Small intestine (tissue), 7 donors: ENCODE measurements around the gene CDSN. TPM values are rescaled to one million over a fixed set of nuclear protein-coding genes. Genes with fewer than 3 reads are reported as not detected.

Experiments used
- DNase-seq, 2 donors: peaks; one replicate each; pipeline versions ENCODE4 v3.0.0 to v3.0.0-alpha.2; 2013
- FAIRE-seq: peaks from 2 replicates; lab custom pipeline; 2012; peaks lifted over from hg19 to GRCh38; lab: Jason Lieb, UNC
- H3K27ac ChIP-seq, 3 donors: one replicate each; pipeline ENCODE4 v1.5.1; 2013; ENCODE audit warnings: low read length in 2 of 3, mild to moderate bottlenecking in 2 of 3, control low read depth in 1 of 3, inconsistent platforms in 1 of 3, low read depth in 1 of 3, moderate library complexity in 1 of 3
- H3K27me3 ChIP-seq, 3 donors: one replicate each; pipeline ENCODE4 v1.6.1; 2013; ENCODE audit warnings: low read length in 3 of 3, inconsistent platforms in 1 of 3; ENCODE audit not compliant: control insufficient read depth in 3 of 3, insufficient read depth in 3 of 3
- H3K36me3 ChIP-seq, 3 donors: one replicate each; pipeline ENCODE4 v1.6.1; 2013; ENCODE audit warnings: low read length in 3 of 3, inconsistent platforms in 1 of 3, low read depth in 1 of 3, mild to moderate bottlenecking in 1 of 3, moderate library complexity in 1 of 3; ENCODE audit not compliant: control insufficient read depth in 3 of 3, insufficient read depth in 2 of 3
- H3K4me1 ChIP-seq, 3 donors: one replicate each; pipeline ENCODE4 v1.6.1; 2013; ENCODE audit warnings: low read length in 2 of 3, inconsistent platforms in 1 of 3, low read depth in 1 of 3, mild to moderate bottlenecking in 1 of 3, moderate library complexity in 1 of 3; ENCODE audit not compliant: control insufficient read depth in 3 of 3, insufficient read depth in 2 of 3
- H3K4me3 ChIP-seq, 3 donors: one replicate each; pipeline ENCODE4 v1.5.1; 2013; ENCODE audit warnings: low read length in 3 of 3, control low read depth in 1 of 3, inconsistent platforms in 1 of 3, low read depth in 1 of 3, mild to moderate bottlenecking in 1 of 3, moderate library complexity in 1 of 3
- H3K9me3 ChIP-seq, 2 donors: one replicate each; pipeline ENCODE4 v1.6.1; 2013; ENCODE audit warnings: low read depth in 1 of 2, low read length in 1 of 2; ENCODE audit not compliant: control insufficient read depth in 2 of 2, insufficient read depth in 1 of 2
- WGBS, 3 donors: extraction: QIAGEN DNeasy Blood & Tissue Kit; methylation state at CpG; one replicate each; pipeline ENCODE4 v1.1.7; 2013; 5-methylcytosine and 5-hydroxymethylcytosine counted together
- polyA plus RNA-seq, 4 donors: library from polyadenylated mRNA; stranded (reverse) in 3 of 4; unstranded in 1 of 4; fragments of 200-250 nt in 3 of 4; fragments of 120-200 nt in 1 of 4; gene quantifications; one replicate each; pipeline versions ENCODE4 v1.2.1 to v1.2.3, GENCODE V29; 2013
- donor health status: healthy with polysubstance abuse.
- donor health status: control.
- donor health status: control.
- donor health status: Bipolar disorder and iron deficiency.
- donor health status: healthy.

The CDSN gene
- polyA plus RNA-seq, 4 donors, result 0.07 TPM; not detected in 3

DNA sequence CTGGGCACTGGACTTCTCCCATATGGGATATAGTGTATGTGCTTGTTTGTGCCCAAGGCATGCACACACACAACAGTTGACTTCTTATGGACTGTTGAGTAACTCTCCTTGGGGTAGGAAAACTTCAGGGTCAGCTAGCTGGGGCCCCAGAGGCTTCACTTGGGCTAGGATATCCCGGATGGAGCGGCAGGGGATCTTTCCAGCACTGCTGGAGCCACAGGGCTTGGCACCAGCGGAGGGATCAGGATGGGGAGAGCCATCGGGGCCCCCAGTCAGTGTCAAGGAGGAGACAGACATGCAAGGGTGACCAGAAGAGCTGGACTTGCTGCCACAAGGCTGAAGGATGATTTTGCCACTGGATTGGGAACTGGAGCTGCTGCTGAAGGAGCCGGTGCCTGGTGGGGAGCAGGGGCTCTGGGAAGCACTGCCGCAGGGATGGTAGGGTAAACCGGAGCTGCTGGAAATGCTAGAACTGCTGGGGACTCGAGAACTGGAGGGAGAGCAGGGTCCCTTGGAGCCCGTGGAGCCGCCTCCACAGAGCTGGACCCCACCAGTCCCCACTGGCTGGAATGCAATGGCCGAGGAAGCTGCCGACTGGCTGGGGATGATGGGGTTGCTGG is 4.2 kb downstream of the CDSN start:
- WGBS, 3 donors, result 85 to 94% (median 93%) methylated on average over 11 to 12 of the region's 12 CpGs
- H3K4me3 ChIP-seq, result no peak overlapping the region
- no peak overlapping the region for H3K27ac ChIP-seq
- peaks cover 0 to 11% (median 0%) of the 10 kb centered on the region in 3 donors for H3K27me3 ChIP-seq
- FAIRE-seq, result no peak
- no peak for DNase-seq
- no peaks in the 10 kb centered on the region for H3K36me3 ChIP-seq
- no peaks in the 10 kb centered on the region for H3K9me3 ChIP-seq
- H3K4me1 ChIP-seq, result peaks cover 0 to 7% (median 3%) of the 10 kb centered on the region in 3 donors

GRCh38 chr6:31114970-31115849 is 5.0 kb downstream of the CDSN start:
- Histone ChIP-seq H3K4me1 (peaks cover 0 to 7% (median 3%) of the 10 kb centered on the region in 3 donors), H3K27ac (peak overlapping the region in 2 of 3 donors; percentile 52 to 77), H3K4me3 (peak overlapping the region in 1 of 3 donors; percentile 38), H3K9me3 (no peaks in the 10 kb centered on the region), H3K36me3 (no peaks in the 10 kb centered on the region), H3K27me3 (peaks cover 0 to 16% (median 0%) of the 10 kb centered on the region in 3 donors)
- DNase-seq, result peak in 1 of 2 donors; percentile 76
- no peak for FAIRE-seq
- 22 to 47% (median 33%) methylated on average over 9 of the region's 9 CpGs for WGBS, 3 donors

GRCh38 chr6:31114541-31114878 is 5.7 kb downstream of the CDSN start, which contains the start of gene PSORS1C1:
PSORS1C1 (plus strand) TSS chr6:31114800; CDS start chr6:31129633, 14,833 bp downstream.
- Histone ChIP-seq H3K4me1 (peaks cover 0 to 7% (median 3%) of the 10 kb centered on the region in 3 donors), H3K36me3 (no peaks in the 10 kb centered on the region), H3K4me3 (peak within 1 kb of the TSS in 1 of 3 donors; percentile 38), H3K27me3 (peaks cover 0 to 22% (median 0%) of the 10 kb centered on the region in 3 donors), H3K27ac (peak within 1 kb of the TSS in 2 of 3 donors; percentile 52 to 77), H3K9me3 (no peaks in the 10 kb centered on the region)
- FAIRE-seq, result no peak
- 14 to 17% (median 14%) methylated on average over 3 of the region's 3 CpGs for WGBS, 3 donors
- DNase-seq, result peak; percentile 40 to 95

- 63 to 74% (median 69%) methylated on average over 7 of the region's 7 CpGs for WGBS, 3 donors
- Histone ChIP-seq H3K9me3 (no peaks in the 10 kb centered on the region), H3K36me3 (no peaks in the 10 kb centered on the region), H3K4me1 (peaks cover 0 to 7% (median 3%) of the 10 kb centered on the region in 3 donors), H3K4me3 (no peak overlapping the region), H3K27ac (peak overlapping the region in 1 of 3 donors; percentile 77), H3K27me3 (peaks cover 0 to 24% (median 0%) of the 10 kb centered on the region in 3 donors)
- DNase-seq (no peak), FAIRE-seq (no peak)
Observed at GRCh38 chr6:31113861-31114540, 6.2 kb downstream of the CDSN start.

- no peaks in the 10 kb centered on the region for H3K9me3 ChIP-seq
- no peak within 1 kb of the TSS for H3K27ac ChIP-seq
- 85 to 93% (median 89%) methylated on average over 5 of the region's 5 CpGs for WGBS, 3 donors
- FAIRE-seq (no peak), DNase-seq (no peak)
- no peaks in the 10 kb centered on the region for H3K36me3 ChIP-seq
- H3K4me3 ChIP-seq, result no peak within 1 kb of the TSS
- peaks cover 0 to 7% (median 3%) of the 10 kb centered on the region in 3 donors for H3K4me1 ChIP-seq
- peaks cover 0 to 20% (median 0%) of the 10 kb centered on the region in 3 donors for H3K27me3 ChIP-seq
Observed at GRCh38 chr6:31112478-31112877, 7.8 kb downstream of the CDSN start, which contains the start of gene C6orf15. C6orf15 (minus strand) TSS chr6:31112575; CDS start chr6:31112555, 20 bp downstream.

- no peak overlapping the region for H3K27ac ChIP-seq
- H3K9me3 ChIP-seq, result no peaks in the 10 kb centered on the region
- 86 to 92% (median 90%) methylated on average over 13 of the region's 13 CpGs for WGBS, 3 donors
- H3K4me1 ChIP-seq, result peaks cover 0 to 7% (median 3%) of the 10 kb centered on the region in 3 donors
- no peaks in the 10 kb centered on the region for H3K36me3 ChIP-seq
- no peak overlapping the region for H3K4me3 ChIP-seq
- H3K27me3 ChIP-seq, result peaks cover 0 to 18% (median 0%) of the 10 kb centered on the region in 3 donors
- FAIRE-seq (no peak), DNase-seq (no peak)
Observed at GRCh38 chr6:31111712-31112111, 8.5 kb downstream of the CDSN start.

DNA sequence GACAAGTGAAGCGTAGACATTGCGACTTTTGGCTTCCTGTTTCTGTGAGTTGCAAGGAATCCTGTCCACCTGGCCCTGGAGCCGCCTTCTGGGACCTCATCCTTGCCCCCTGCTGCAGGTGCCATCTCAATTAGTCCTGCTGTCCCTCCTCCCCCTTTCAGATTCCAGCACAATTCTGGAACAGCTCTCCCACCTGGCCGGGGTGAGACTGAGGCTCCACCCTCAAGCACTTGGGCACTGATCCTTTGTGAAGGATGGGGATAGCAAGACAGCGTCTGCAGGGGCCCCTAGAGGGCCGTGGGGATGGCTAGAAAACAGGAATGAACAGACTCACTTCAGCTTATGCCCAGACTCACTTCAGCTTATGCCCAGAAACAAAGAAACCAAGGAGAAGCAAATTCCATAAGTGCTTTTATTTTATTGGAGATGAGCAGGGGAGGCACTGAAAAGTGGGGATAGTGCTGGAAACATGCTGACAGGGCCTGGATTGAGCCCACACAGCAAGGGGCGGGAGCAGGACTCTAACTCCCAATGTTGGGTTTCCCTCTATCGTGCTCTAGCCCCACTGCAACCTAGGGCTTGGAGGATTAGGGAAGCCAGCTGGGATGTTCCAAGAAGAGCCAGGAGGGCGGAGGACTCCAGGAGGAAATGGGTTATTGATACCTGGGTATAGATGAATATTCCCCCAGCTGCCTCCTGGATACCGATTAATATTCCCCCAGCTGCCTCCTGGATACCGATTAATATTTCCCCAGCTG is 9.2 kb downstream of the CDSN start:
- Histone ChIP-seq H3K36me3 (no peaks in the 10 kb centered on the region), H3K27me3 (peaks cover 0 to 17% (median 0%) of the 10 kb centered on the region in 3 donors), H3K4me3 (no peak overlapping the region), H3K27ac (no peak overlapping the region), H3K9me3 (no peaks in the 10 kb centered on the region), H3K4me1 (peaks cover 0 to 7% (median 3%) of the 10 kb centered on the region in 3 donors)
- FAIRE-seq, result no peak
- DNase-seq, result no peak
- 64 to 71% (median 65%) methylated on average over 11 of the region's 11 CpGs for WGBS, 3 donors
